ENCODE measurements around the gene FSD2. TPM values are rescaled to one million over a fixed set of nuclear protein-coding genes. Genes with fewer than 3 reads are reported as not detected.

Gene FSD2
- total and polyA plus RNA-seq, 2 of the 4 experiments (the other 2 are of a cell fraction), result not detected

GRCh38 chr15:82774496-82774895 is 31.4 kb downstream of the FSD2 start:
- DNase-seq (no peak), ATAC-seq (ENCODE audit: low read depth) (no peak)
- POLR2A ChIA-PET (ENCODE audit: unreplicated experiment), result no interaction called here
- dilution Hi-C loops (cut with HindIII; ENCODE audit: low sequenced_read_pairs, unreplicated experiment) (no loop called here), intact Hi-C loops (cut with micrococcal nuclease) (no loop called here), in situ Hi-C loops (cut with MboI; ENCODE audit: low sequenced_read_pairs) (no loop called here)
- no peak overlapping the region for H3K9ac ChIP-seq (ENCODE audit: low read depth, low read length)
- TF ChIP-seq MAZ (IDR thresholded peaks at IDR 0.05; ENCODE audit: borderline replicate concordance, low read depth, low read length) (no peak), NFE2L2 (IDR thresholded peaks at IDR 0.05; ENCODE audit: low read depth, low read length) (no peak), MXI1 (IDR thresholded peaks at IDR 0.05; ENCODE audit: borderline replicate concordance, low read depth, low read length) (no peak), POLR2A (IDR thresholded peaks at IDR 0.05; ENCODE audit: low read depth, low read length) (no peak), FOS (IDR thresholded peaks at IDR 0.05; ENCODE audit: low read depth, low read length) (no peak), RAD21 (IDR thresholded peaks at IDR 0.05; ENCODE audit: low read length) (no peak), BHLHE40 (IDR thresholded peaks at IDR 0.05; ENCODE audit: low read depth, low read length) (no peak), RCOR1 (IDR thresholded peaks at IDR 0.05; ENCODE audit: insufficient replicate concordance, low read length) (no peak), SMC3 (IDR thresholded peaks at IDR 0.05; ENCODE audit: low read depth, low read length) (no peak), RFX5 (IDR thresholded peaks at IDR 0.05; ENCODE audit: low read depth, low read length) (no peak), ELK1 (IDR thresholded peaks at IDR 0.05; ENCODE audit: borderline replicate concordance, low read depth, low read length) (no peak), USF2 (IDR thresholded peaks at IDR 0.05; ENCODE audit: low read depth, low read length) (no peak), MAFK (IDR thresholded peaks at IDR 0.05; ENCODE audit: low read depth, low read length) (no peak), CHD1 (IDR thresholded peaks at IDR 0.05; ENCODE audit: low read depth, low read length) (no peak), CEBPB (IDR thresholded peaks at IDR 0.05; ENCODE audit: low read depth, low read length) (no peak)
- no peak overlapping the region for H2BK15ac ChIP-seq (ENCODE audit: low read depth, low read length)
- no peak overlapping the region for H2BK120ac ChIP-seq (ENCODE audit: low read depth, low read length)
- no peak overlapping the region for H3K4me3 ChIP-seq (ENCODE audit: insufficient read depth, low read depth, low read length)
- no TSS peak for BruUV-seq (replicated peaks)
- H2AFZ ChIP-seq (replicated peaks; ENCODE audit: low read length, poor library complexity), result no peak overlapping the region
- no peaks in the 10 kb centered on the region for H3K4me1 ChIP-seq (ENCODE audit: control insufficient read depth, insufficient read depth, low read length)
- H3K27me3 ChIP-seq (ENCODE audit: control insufficient read depth, insufficient read depth, low read length), result no peaks in the 10 kb centered on the region
- no peak overlapping the region for H2BK20ac ChIP-seq (ENCODE audit: low read depth, low read length)
- H3K27ac ChIP-seq (ENCODE audit: insufficient read depth, low read length), result no peak overlapping the region
- H3K4ac ChIP-seq (ENCODE audit: low read depth, low read length), result no peak overlapping the region
- H4K20me1 ChIP-seq (ENCODE audit: insufficient read depth, low read length), result no peaks in the 10 kb centered on the region
- H3K56ac ChIP-seq (ENCODE audit: extremely low read depth, insufficient read depth, low read length), result no peak overlapping the region
- no peak overlapping the region for H2AK5ac ChIP-seq (ENCODE audit: low read depth, low read length)
- no peaks in the 10 kb centered on the region for H3K36me3 ChIP-seq (ENCODE audit: control insufficient read depth, insufficient read depth, low read length)
- no CpG with 5 or more reads among the region's 7 CpGs for WGBS, 2 experiments (ENCODE audit: extremely low coverage in 2 of 2, insufficient read length in 1 of 2)
- H3K18ac ChIP-seq (ENCODE audit: low read depth, low read length), result no peak overlapping the region
- H2AK9ac ChIP-seq (replicated peaks; ENCODE audit: low read depth, low read length, poor library complexity), result no peak overlapping the region
- no peak overlapping the region for H4K5ac ChIP-seq (ENCODE audit: low read depth, low read length)
- no peak overlapping the region for H4K8ac ChIP-seq (ENCODE audit: low read depth in 2 of 2, low read length in 2 of 2)
- no peak overlapping the region for H4K91ac ChIP-seq (ENCODE audit: insufficient read depth, low read depth, low read length)
- H3K23ac ChIP-seq (ENCODE audit: low read depth, low read length), result no peak overlapping the region
- no peak overlapping the region for H3K4me2 ChIP-seq (ENCODE audit: low read depth, low read length)
- H3K79me1 ChIP-seq (ENCODE audit: low read depth in 1 of 2, low read length in 2 of 2), result no peaks in the 10 kb centered on the region
- CTCF ChIA-PET, result no interaction called here
- no peak overlapping the region for H2BK5ac ChIP-seq (ENCODE audit: low read depth, low read length, poor library complexity, severe bottlenecking)
- H3K9me3 ChIP-seq (ENCODE audit: control insufficient read depth, insufficient read depth, low read length), result no peaks in the 10 kb centered on the region
- H3K14ac ChIP-seq (replicated peaks; ENCODE audit: low read depth, low read length), result no peak overlapping the region
- H3K9me1 ChIP-seq (ENCODE audit: insufficient read depth, low read length), result no peaks in the 10 kb centered on the region

Measured in IMR-90 (cell line).